Umbilical cord (tissue), 1 donor: ENCODE measurements around the gene IL16. TPM values are rescaled to one million over a fixed set of nuclear protein-coding genes. Genes with fewer than 3 reads are reported as not detected.

Experiments used
- total RNA-seq: library from RNA; depleted of rRNA; stranded (reverse); fragments of >200 nt; gene quantifications from one replicate; pipeline ENCODE4 v1.2.3, GENCODE V29; 2014; ENCODE audit warnings: low replicate concordance; ENCODE audit not compliant: insufficient read depth

The IL16 gene
- total RNA-seq, 1 donor from 2014 or later: 7.2 TPM

Other genes with a start within 250 kb of the IL16 start
- gene MESD, start 207.1 kb upstream of the IL16 start, total RNA-seq: 29.1 TPM
- gene TLNRD1, start 196.0 kb upstream of the IL16 start, total RNA-seq: 13.7 TPM
- 0.96 TPM for gene CFAP161, start 62.6 kb upstream of the IL16 start, total RNA-seq
- 3.4 TPM for gene STARD5, start 127.3 kb downstream of the IL16 start, total RNA-seq
- gene TMC3, start 177.3 kb downstream of the IL16 start, total RNA-seq: 0.48 TPM